Activated T-helper 1 cell treated with Interleukin-2 at 50 U/mL for 16 hours (primary cell): ENCODE measurements around the gene SYNCRIP.
"Not testable (repeated sequence)": the region's sequence is repeated elsewhere in the genome, so short reads cannot be mapped to it uniquely, and the experiment has no call there.

Experiments used
- DNase-seq: peaks from one replicate; pipeline ENCODE4 v3.0.0-alpha.2; 2020; ENCODE audit warnings: low read depth

Gene SYNCRIP

GRCh38 chr6:85669735-85670194, 27.1 kb upstream of the SYNCRIP start:
- no peak for DNase-seq

- DNase-seq: no peak
These were observed 19.6 kb upstream of the SYNCRIP start for GRCh38 chr6:85662251-85662650.

DNA sequence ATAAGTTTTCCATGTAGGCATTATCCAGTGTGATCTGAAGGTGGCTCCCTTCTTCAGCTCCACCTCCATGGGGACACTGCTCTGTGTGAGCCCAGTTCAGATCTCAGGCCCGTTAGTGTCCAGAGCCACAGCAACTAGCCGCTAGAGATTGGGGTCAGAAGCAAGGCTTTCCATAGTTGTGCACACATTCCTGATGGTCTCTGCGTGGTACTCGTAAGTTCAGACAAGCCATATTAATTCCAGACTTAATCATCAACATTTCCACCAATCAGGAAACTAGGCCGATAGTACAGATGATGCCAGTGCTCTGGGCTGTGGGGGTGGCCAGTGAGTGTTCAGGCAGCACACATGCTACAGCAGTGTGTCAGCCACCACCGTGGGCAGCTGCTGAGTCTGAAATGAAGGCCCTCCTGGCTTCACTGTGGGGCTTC, 17.5 kb upstream of the SYNCRIP start:
- DNase-seq: no peak

GRCh38 chr6:85650606-85651005, 7.9 kb upstream of the SYNCRIP start:
- DNase-seq: no peak

GRCh38 chr6:85644279-85644762, 1.6 kb upstream of the SYNCRIP start:
- DNase-seq: no peak

GRCh38 chr6:85643537-85644278, 1.0 kb upstream of the SYNCRIP start:
- DNase-seq: no peak

DNA sequence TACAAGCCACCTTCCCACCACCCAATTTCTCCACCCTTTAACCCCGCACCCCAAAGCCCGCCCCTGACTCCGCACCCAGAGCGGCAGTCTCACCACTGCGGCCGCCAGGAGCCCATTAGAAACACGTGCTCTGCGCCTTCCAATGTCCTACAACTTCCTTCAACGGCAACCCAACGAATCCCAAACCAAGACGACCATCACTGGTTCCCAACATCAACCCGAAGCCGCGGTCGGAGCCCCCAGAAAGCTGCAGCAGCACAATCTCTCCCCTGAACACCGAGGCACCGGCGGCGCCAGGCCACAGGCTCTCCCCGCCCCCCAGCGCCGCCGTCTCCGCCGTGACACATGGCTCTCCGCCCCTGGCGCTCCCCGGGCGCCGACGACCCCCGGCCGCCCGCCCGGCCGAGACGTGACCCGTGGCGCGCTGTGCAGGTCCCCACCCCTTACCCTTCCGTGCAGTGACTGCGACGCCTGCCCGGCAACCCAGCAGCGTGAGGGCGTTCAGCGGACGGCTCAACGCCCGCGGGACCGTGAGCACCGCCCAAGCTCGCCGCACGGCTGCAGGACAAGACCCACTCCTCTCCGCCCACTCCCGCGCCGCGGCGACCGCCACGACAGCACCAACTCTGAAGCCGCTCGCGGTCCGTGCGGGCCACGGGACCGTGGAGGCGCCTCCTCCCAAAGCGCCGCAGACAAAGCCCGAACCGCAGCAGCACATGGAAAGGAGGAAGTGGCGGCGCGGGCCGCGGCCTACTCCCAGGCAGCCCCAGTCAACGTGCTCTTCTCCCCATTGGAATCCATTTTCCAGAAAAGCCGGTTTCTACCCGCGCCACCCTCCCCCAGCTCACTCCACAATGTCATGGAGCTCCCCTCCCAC, 551 bp downstream of the SYNCRIP start:
- DNase-seq: peak; percentile 34

- DNase-seq: no peak
These were observed 1.2 kb downstream of the SYNCRIP start for GRCh38 chr6:85641522-85641896.

DNA sequence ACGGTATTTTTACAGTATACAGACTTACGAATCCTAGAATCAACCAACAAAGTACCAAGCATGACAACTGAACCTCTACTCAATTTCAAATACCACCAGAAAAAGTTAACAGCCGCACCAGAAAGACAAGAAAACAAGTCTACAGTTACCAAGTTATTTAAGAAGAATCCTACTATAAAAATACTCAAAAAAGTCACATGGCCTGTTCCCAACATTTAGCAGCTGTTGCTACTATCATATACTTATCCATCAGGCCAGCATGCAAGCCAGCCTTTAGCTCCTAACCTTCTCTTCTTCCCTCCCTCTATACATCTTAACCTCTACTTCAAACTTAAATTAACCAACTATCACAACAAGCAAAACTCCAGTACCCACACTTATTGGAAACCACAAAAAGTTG, 1.9 kb downstream of the SYNCRIP start:
- DNase-seq: no peak

- no peak for DNase-seq
These were observed 5.1 kb downstream of the SYNCRIP start for GRCh38 chr6:85637579-85637978.

DNA sequence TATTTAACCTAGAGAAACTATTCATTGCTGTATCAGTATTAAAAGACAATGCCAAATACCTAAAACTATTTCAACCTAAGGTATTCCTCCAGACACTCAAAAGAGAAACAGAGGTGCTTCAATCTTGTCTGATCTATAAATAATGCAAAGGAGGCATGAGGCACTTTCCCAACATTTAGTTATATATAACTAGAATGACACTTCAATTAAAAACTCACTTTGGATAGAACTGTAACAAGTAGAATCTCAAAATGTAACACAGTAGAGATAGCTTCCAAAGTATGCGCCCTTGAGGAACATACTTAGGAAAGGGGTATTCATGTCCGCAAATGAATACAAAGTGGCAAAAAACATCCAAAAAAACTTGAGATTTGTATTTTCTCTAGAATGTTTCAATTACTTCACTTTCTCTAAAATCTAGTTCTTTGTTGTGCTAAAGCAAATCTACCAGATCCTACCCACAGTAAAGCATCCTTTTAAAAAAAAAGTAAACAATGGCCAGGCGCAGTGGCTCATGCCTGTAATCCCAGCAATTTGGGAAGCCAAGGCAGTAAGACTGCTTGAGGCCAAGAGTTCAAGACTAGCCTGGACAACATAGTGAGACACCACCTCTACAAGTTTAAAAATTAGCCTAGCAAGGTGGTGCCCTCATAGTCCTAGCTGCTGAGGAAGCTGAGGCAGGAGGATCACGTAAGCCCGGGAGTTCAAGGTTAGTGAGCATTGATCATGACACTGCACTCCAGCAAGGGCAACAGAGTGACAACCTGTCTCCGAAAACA, 10.3 kb downstream of the SYNCRIP start:
- no peak for DNase-seq

DNA sequence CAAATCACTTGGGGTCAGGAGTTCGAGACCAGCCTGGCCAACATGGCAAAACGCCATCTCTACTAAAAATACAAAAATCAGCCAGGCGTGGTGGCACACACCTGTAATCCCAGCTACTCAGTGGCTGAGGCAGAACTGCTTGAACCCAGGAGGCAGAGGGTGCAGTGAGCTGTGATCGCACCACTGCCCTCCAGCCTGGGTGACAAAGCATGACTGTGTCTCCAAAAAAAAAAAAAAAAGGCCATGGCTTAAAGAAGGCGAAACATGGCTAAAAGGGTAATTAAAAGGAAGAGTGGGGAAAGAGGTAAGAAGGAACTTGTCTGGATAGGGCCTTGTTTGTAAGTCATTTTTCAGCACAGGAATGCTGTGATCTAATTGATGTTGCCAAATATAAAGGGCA, 11.6 kb downstream of the SYNCRIP start:
- DNase-seq: not testable (repeated sequence)

DNA sequence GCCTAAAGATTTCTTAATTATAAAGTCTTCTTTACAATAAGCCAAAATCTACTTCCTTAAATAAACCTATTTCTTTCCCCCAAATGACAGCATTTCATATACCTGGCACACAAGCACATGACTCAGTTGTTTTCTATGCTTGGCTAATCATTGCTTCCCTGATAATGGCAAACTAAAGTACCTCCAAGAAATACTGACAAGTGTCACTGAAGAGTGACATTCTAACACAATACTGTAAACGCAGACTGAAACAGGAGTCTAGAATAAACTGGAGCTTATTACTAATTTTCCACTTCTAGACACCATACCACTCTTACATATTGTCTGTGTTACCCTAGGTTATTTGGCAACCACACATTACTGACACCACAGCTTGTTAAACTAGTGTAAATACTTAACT, 14.3 kb downstream of the SYNCRIP start:
- no peak for DNase-seq

DNA sequence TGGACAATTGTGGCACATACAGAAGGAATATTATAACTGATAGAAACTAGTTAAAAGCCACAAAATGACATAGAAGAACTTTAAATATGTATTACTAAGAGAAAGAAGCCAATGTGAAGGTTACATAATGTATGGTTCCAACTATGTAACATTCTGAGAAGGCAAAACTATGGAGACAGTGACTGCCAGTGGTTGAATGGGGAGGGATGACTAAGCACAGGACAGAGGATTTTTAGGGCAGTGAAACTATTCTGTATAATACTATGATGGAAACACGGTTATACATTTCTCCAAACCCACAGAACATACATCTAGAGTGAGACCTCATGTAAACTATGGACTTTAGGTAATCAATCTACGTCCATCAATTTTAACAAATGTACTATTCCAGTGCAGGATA, 22.4 kb downstream of the SYNCRIP start:
- DNase-seq: no peak

GRCh38 chr6:85614780-85615179, 27.9 kb downstream of the SYNCRIP start:
- no peak for DNase-seq

DNA sequence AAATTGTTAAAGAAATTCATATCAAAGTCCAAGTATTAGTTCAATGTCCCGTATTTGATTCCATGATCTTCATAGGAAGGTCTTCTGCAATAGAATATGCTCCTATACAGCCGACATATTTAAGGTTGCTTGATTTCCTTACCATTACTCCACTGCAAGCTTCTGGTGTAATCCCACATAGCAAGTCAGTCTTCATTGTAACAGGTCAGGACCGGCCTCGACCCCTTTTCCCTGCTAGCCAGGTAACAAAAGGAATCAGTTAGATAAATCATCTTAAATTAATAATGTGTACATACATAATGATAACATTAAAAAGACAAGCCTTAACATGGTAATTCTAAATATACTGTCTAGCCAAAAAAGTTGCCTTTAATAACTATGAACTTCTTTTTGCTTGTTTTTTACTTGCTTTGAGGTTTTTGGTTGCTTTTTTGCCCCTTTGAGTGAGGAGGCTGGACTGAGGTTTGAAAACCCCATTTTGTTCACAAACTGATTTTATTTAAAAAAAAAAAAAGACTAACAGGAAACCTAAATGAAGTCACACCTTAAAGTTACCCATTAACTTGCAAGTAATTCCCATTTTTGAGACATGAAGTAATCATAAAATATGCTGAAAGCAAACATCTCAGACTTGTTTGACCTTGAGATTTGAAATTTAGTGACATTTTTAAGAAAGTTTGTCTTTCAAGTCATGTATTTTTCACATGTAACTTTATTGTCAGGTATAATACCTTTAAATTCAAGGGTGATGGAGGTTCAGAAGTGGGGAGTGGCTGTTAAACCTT, 29.8 kb downstream of the SYNCRIP start:
- no peak for DNase-seq

DNA sequence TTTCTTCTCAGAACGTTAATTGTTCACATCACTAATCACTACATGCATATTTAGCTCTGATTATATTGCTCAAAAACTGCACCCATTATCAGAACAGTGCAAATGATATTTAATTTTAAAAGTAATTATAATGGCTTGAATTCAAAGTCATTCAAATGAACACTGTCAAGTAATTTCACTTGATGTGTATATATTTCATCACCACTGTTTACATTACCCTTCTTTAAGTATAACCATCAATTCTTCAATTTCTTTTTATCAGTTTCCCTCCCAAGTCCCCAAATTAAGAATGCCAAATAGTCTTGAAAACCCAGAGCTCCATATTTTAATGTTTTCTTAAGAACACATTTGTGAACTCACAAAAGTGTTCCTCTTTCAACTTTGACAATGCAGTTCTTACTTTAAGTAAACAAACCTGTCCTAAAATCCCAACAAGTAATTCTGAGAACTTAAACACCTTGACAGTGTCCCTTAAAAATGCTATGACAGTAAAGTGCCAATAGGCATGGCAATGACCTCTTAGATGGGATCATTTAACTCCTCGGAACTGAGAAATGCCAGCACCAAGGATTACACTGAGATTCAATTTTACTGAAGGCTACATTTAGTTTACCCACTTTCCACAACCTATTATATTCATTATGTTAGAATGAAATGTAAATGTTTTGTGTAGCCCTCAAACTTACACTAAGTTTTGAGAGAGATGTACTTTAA, 32.3 kb downstream of the SYNCRIP start:
- no peak for DNase-seq

- no peak for DNase-seq
These were observed 40.6 kb downstream of the SYNCRIP start for GRCh38 chr6:85602100-85602499.

DNA sequence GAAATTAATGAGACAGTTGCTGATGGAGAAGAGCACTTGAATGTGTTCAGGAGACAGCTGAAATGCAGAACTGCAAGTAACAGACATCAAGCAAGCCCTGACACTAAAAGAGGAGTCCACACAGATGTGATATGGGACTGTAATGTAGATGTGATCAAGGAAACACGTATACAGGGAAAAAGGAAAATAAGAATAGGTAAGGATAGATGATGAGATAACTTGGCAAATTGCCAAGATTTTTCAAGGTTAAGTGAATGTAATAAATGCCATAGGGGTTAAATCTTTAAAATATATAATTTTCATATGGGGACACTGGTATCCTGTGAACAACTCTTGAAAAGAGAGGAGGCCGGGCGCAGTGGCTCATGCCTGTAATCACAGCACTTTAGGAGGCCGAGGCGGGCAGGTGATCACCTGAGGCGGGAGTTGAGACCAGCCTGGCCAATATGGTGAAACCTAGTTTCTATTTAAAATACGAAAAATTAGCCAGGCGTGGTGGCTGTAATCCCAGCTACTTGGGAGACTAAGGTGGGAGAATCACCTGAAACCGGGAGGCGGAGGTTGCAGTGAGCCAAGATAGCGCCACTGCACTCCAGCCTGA, 41.9 kb downstream of the SYNCRIP start:
- DNase-seq: no peak

DNA sequence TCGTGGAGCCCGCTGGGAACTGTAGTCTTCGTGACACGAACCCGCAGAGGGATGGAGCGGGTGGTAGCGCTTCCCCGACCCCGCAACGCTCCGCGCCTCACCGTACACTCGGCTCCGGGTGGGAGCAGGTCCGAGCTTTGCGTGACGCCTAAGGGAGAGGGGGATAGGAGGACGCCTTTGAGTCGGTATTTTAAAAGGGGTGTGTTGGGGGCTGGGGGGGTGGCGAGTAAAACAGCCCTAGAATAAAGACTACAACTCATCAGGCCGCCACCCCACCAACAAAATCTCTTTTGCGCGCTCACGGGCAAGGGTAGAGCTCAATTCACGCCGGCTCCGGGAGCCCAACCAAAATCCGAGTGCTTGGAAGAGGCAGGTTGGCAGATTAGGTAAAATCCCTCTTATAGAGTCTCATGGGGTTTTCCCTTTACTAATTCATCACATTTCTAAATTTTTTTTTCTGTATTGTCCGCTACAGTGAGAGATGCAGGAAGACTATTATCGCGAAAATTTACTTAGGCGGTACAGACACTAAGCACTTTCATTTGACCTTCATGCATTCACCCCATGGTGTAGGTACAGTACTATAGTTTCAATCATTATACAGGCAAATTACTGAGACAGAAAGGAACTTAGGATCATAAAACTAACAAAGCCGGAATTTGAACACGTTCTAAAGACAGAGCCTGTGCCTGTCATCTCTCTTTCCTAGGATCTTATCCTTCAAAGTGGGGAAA, 48.3 kb downstream of the SYNCRIP start:
- no peak for DNase-seq
